Mucosa of stomach (tissue), 1 donor: Measurements from ENCODE around the gene GRID1.

Experiments
- H3K27me3 ChIP-seq: one replicate; pipeline ENCODE4 v1.7.0; 2013; ENCODE audit warnings: mild to moderate bottlenecking, low read length; ENCODE audit not compliant: control insufficient read depth, insufficient read depth
- H3K36me3 ChIP-seq: one replicate; pipeline ENCODE4 v1.7.0; 2013; ENCODE audit warnings: low read length; ENCODE audit not compliant: control insufficient read depth, insufficient read depth
- H3K4me1 ChIP-seq: one replicate; pipeline ENCODE4 v1.7.0; 2013; ENCODE audit warnings: mild to moderate bottlenecking, low read length; ENCODE audit not compliant: control insufficient read depth, insufficient read depth
- H3K4me3 ChIP-seq: one replicate; pipeline ENCODE4 v1.7.0; 2013; ENCODE audit warnings: low read length
- H3K9ac ChIP-seq: one replicate; pipeline ENCODE4 v1.7.0; 2013; ENCODE audit warnings: mild to moderate bottlenecking, low read length, moderate library complexity
- H3K9me3 ChIP-seq: one replicate; pipeline ENCODE4 v1.7.0; 2013; ENCODE audit warnings: mild to moderate bottlenecking, low read length, moderate library complexity; ENCODE audit not compliant: control insufficient read depth
- donor health status: Pancreatic carcinoma.

The GRID1 gene

DNA sequence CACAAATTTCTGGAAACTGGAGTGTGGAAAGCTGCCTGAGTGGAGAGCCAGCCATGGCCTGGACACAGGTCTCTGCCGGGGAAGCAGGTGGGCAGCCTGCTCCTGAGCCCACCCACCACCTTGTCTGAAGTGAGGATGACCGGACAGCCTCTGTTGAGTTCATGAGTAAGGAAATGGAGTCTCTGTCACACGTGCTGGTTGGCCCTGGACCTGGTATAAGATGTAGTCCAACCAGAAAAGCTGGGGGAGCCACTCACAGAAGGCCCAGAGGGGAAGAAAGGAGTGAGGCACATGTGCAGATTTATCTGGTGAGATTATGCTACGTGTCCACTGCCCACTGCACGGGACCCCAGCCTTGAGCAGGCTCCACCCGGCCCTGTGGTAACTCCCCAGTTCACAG is 383.5 kb downstream of the GRID1 start:
- Histone ChIP-seq H3K36me3 (no peaks in the 10 kb centered on the region), H3K27me3 (no peaks in the 10 kb centered on the region), H3K9me3 (no peaks in the 10 kb centered on the region), H3K4me1 (no peaks in the 10 kb centered on the region), H3K9ac (no peak overlapping the region), H3K4me3 (no peak overlapping the region)

DNA sequence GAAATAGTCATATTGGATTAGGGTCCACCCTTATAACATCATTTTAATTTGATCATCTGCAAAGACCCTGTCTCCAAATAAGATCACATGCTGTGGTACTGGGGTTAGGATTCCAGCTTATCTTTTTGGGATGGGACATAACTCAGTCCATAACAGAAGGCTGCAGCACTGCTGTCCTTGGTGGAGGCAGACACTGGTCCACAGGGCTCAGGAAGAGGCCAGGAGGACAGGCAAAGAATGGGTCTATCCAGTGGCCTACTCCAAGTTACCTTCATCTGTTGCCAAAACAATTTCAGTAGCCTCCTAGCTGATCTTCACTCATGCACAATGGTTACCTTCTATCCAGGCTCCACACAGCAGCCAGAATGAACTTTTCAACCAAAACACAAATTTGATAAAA is 387.0 kb downstream of the GRID1 start:
- Histone ChIP-seq H3K4me1 (no peaks in the 10 kb centered on the region), H3K4me3 (no peak overlapping the region), H3K9ac (no peak overlapping the region), H3K36me3 (no peaks in the 10 kb centered on the region), H3K27me3 (no peaks in the 10 kb centered on the region), H3K9me3 (no peaks in the 10 kb centered on the region)

DNA sequence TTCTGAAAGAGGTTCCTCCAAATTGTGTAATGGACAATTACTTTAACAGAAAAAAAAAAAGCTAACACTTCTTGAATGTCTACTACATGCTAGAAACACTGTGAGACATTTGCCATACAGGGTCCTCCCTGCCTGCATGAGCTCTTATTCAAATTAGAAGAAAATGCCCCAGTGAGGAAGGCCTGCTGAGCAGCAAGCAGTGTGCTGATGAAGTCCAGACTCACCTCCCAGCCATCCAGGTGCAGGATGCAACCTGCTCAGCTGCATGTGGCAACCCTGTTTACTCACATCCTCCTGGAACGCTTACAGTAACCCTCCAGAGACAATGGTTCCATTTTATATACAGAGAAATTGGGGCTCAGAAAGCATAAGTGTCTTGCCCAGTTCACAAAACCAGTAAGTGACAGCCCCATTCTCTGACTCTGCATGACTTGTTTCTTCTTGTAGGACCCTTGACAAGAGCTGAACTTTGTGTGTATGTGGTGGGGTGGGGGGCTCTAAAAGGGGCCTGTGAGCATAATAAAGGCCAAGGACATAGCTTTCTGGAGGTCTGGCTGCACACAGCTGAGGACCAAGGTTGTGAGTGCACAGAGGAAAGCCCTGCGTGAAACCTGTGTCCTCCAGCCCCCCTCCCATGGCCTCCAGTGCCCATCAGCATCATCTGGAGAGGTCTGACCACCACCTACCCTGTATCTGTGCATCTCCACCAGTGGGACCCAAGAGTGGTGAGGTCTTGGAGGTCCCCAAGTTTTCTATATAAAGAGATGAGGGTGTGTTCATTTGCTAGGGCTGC is 387.8 kb downstream of the GRID1 start:
- H3K9ac ChIP-seq: no peak overlapping the region
- no peaks in the 10 kb centered on the region for H3K36me3 ChIP-seq
- H3K4me1 ChIP-seq: no peaks in the 10 kb centered on the region
- H3K4me3 ChIP-seq: no peak overlapping the region
- H3K27me3 ChIP-seq: no peaks in the 10 kb centered on the region
- no peaks in the 10 kb centered on the region for H3K9me3 ChIP-seq

DNA sequence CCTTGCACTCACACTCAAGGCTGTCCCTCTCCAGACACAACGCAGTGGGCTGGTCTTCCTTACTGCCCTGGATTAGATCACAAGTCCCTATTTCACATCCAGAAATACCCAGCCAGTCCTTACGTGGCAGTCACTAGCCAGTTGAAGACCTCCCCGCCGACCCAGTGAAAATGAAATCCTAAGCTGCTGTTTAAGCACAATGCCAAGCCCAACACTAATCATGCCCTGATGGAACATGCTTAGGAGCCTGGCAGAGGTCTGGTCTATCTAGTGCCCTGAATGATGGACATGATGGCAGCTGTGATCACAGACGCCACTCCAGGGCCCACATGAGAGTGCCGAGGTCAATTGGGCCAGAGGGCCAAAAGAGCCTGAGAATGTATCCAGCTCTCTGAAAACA is 389.0 kb downstream of the GRID1 start:
- Histone ChIP-seq H3K4me3 (no peak overlapping the region), H3K27me3 (no peaks in the 10 kb centered on the region), H3K9me3 (no peaks in the 10 kb centered on the region), H3K4me1 (no peaks in the 10 kb centered on the region), H3K36me3 (no peaks in the 10 kb centered on the region), H3K9ac (no peak overlapping the region)

DNA sequence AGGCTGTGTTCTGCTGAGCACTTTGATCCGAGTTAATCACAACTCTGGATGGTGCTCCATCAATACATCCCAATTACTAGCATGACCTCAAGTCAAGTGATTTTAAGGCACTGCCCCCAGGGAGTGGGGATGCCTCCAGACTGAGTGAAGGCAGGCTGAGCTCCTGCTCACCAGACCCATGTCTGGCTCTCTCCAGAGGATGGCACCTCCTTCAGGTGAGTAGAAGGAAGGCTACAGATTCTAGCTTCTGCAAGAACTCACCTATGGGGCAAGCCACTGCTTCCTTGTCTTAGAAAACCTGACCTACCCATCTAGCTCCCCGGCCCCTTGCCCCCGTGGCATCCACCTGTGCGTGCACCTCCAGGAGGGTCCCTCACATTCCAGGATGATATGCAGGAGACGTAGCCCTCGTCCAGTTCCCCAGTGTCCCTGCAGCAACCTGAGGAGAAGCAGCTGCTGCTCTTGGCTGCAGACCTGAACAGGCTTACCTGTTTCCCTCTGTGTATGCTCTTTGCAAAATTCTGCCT is 390.3 kb downstream of the GRID1 start:
- no peak overlapping the region for H3K4me3 ChIP-seq
- H3K27me3 ChIP-seq: no peaks in the 10 kb centered on the region
- no peaks in the 10 kb centered on the region for H3K4me1 ChIP-seq
- H3K9me3 ChIP-seq: no peaks in the 10 kb centered on the region
- H3K36me3 ChIP-seq: no peaks in the 10 kb centered on the region
- no peak overlapping the region for H3K9ac ChIP-seq

DNA sequence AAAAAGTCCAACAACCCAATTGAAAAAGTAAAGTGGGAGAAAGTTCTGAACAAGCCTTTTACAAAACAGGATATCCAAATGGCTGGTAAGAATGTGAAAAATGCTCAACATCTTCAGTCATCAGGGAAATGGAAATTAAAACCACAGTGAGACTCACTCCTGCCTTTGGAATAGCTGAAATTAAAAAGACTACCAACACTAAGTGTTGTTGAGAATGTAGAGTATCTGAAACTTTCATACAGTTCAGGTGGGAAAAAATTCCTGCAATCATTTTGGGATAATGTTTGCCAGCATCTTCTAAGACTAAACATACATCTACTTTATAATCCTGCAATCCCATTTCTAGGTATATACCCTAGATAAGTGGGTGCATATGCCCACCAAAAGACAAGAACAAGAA is 395.1 kb downstream of the GRID1 start:
- Histone ChIP-seq H3K27me3 (no peaks in the 10 kb centered on the region), H3K4me1 (no peaks in the 10 kb centered on the region), H3K4me3 (no peak overlapping the region), H3K9me3 (no peaks in the 10 kb centered on the region), H3K36me3 (no peaks in the 10 kb centered on the region), H3K9ac (no peak overlapping the region)

DNA sequence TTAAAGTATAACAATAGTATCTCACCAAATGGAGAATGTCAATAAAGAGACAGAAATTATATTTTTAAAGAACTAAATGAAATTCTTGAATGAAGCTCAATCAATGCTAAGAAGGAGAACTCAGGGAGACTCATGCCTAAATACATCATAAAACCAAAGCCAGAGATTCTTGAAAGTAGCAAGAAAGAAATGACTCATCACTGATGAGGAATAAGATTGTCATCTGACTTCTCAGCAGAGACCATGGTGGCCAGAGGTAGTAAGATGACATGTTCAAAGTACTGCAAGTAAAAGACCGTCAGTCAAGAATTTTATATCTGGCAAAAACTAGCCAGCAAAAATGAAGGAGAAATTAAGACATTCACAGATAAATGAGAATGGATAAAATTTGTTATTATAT is 399.0 kb downstream of the GRID1 start:
- no peaks in the 10 kb centered on the region for H3K9me3 ChIP-seq

DNA sequence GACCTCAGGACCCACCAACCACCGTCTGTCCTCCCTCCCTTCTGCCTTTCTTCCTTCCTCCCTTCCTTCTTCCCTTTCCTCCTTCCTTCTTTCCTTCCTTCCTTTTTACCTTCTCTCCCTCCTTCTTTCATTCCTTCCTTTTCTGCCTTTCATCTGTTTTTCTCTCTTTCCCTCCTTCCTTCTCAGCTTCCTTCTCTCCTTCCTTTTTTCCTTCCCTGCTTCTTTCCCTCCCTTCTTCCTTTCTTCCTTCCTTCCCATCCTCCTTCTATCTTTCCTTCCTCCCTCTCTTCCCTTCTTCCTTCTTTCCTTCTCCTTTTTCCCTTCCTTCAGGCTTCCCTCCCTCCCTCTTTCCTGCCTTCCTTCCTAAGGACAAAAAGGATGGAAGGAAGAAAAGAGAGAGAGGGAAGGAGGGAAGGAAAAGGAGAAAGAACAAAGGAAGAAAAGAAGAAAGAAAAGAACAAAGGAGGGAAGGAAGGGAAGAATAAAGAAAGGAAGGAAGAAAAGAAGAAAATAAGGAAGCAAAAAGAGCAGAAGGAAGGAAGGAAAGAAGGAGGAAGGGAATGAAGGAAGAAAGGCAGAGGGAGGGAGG is 405.0 kb downstream of the GRID1 start:
- H3K4me1 ChIP-seq: no peaks in the 10 kb centered on the region
- no peak overlapping the region for H3K9ac ChIP-seq
- no peaks in the 10 kb centered on the region for H3K27me3 ChIP-seq
- no peak overlapping the region for H3K4me3 ChIP-seq
- H3K9me3 ChIP-seq: no peaks in the 10 kb centered on the region
- no peaks in the 10 kb centered on the region for H3K36me3 ChIP-seq

More for the DNA sequence above, 399.0 kb downstream of the GRID1 start:
- H3K9ac ChIP-seq: no peak overlapping the region
- H3K4me3 ChIP-seq: no peak overlapping the region
- no peaks in the 10 kb centered on the region for H3K36me3 ChIP-seq
- no peaks in the 10 kb centered on the region for H3K4me1 ChIP-seq
- no peaks in the 10 kb centered on the region for H3K27me3 ChIP-seq

DNA sequence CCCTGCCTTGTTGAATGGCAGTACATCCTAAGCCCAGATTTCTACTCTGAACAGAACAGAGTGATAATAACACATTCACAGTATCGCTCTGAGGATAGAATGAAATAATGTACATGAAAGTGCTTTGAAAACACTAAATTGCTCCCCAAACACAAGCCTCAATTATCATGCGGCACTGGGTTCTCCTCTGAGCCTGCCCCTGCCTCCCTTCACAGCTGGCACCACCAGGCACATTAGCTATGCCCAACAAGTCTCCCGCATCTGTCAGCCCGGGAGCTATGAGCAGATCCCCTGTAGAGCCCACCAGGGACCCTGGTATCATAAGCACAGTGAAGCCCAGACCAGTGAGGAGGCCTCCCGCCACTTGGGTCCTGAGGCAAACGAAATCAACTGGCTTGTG is 405.5 kb downstream of the GRID1 start:
- no peak overlapping the region for H3K9ac ChIP-seq
- no peaks in the 10 kb centered on the region for H3K27me3 ChIP-seq
- H3K9me3 ChIP-seq: no peaks in the 10 kb centered on the region
- no peak overlapping the region for H3K4me3 ChIP-seq
- H3K4me1 ChIP-seq: no peaks in the 10 kb centered on the region
- no peaks in the 10 kb centered on the region for H3K36me3 ChIP-seq

DNA sequence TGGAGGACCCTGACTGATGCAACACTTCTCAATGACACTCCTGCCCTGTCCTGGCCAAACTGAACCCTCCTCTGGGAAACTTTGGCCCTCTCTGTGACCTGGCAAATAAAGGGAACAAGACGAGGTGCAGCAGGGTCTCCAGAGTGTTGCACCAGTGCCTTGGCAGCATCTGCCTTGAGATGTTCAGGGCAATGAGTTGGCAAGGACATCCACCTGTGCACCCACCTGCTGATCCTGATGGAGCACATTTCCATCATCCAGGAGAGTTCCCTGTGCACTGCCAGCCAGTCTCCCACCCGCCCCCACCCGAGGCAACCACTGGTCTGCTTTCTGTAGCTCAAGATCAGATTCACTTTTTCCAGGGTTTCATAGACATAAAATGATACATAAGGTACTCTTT is 407.4 kb downstream of the GRID1 start:
- H3K4me3 ChIP-seq: no peak overlapping the region
- H3K27me3 ChIP-seq: no peaks in the 10 kb centered on the region
- no peaks in the 10 kb centered on the region for H3K9me3 ChIP-seq
- H3K36me3 ChIP-seq: no peaks in the 10 kb centered on the region
- H3K4me1 ChIP-seq: no peaks in the 10 kb centered on the region
- H3K9ac ChIP-seq: no peak overlapping the region

DNA sequence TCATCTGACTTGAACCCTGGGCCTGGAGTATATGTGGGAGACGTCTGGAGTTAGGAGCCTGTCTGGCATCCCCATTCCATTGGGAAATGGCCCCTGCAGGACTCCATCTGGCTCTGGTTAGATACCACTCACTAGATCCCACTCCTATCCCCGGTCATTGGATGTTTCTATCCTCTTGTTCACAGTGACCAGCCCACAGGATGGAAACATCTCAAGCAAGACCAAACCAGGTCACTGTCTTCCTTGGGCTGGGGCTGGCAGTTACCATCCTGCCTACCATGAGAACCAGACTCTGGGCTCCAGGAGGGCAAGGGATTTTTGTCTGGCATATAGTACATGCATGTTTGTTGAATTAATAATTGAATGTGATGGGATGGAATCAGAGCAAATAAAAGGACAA is 415.7 kb downstream of the GRID1 start:
- no peaks in the 10 kb centered on the region for H3K9me3 ChIP-seq
- H3K9ac ChIP-seq: no peak overlapping the region
- no peaks in the 10 kb centered on the region for H3K36me3 ChIP-seq
- no peak overlapping the region for H3K4me3 ChIP-seq
- H3K27me3 ChIP-seq: no peaks in the 10 kb centered on the region
- no peaks in the 10 kb centered on the region for H3K4me1 ChIP-seq

DNA sequence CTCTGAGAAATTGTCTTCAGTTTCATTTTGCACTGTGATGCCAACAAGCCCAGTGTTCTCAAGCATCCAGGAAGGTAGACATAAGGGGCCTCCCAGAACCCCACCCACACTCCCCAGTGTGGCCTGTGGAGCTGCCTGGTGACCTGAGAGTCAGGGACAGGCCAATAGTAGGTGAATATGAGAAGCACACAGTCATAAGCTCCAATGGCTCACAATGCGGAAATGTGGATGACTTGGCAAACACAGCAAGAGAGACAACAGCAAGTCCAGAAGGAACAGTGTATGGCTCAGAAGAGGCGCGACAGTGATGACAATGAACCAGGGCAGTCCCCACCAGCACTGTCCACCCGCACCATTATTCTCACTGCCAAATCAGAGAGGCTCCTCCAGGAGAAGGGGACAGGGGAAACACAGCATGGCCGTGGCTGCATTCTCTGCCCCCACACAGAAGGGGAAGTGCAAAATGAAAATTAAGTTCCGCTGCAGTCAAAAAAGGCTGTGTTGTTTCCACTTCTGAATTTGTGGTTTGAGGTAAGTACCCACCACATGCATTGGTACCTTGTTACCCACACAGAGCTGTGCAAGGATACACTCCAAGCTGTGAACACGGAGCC is 419.8 kb downstream of the GRID1 start:
- no peaks in the 10 kb centered on the region for H3K4me1 ChIP-seq
- H3K4me3 ChIP-seq: no peak overlapping the region
- no peaks in the 10 kb centered on the region for H3K27me3 ChIP-seq
- H3K36me3 ChIP-seq: no peaks in the 10 kb centered on the region
- no peak overlapping the region for H3K9ac ChIP-seq
- H3K9me3 ChIP-seq: no peaks in the 10 kb centered on the region
